GM23248 (cell line): ENCODE measurements around the gene C11orf16. TPM values are rescaled to one million over a fixed set of nuclear protein-coding genes. Genes with fewer than 3 reads are reported as not detected.
A peak's percentile ranks its signal among the peaks of the same experiment; 100 is the strongest.

Experiments used
- DNase-seq: peaks from one replicate; pipeline ENCODE4 v3.0.0-alpha.2; 2015
- H2AFZ ChIP-seq: fragments of 200-600 bp; sonication (generic); 2 replicates; pipeline ENCODE4 v1.6.1; 2016; ENCODE audit warnings: antibody characterized with exemption
- H3F3A ChIP-seq: fragments of 200-600 bp; sonication (generic); 2 replicates; pipeline ENCODE4 v1.6.1; 2016; ENCODE audit warnings: mild to moderate bottlenecking, antibody characterized with exemption, mixed run types; ENCODE audit not compliant: insufficient read depth
- H3K27ac ChIP-seq: fragments of 200-600 bp; sonication (generic); 2 replicates; pipeline ENCODE4 v1.5.1; 2016; ENCODE audit warnings: mild to moderate bottlenecking
- H3K27me3 ChIP-seq: fragments of 200-600 bp; sonication (generic); replicated peaks from 2 replicates; pipeline ENCODE4 v1.6.1; 2016; ENCODE audit warnings: mild to moderate bottlenecking; ENCODE audit not compliant: insufficient read depth
- H3K36me3 ChIP-seq: fragments of 200-600 bp; sonication (generic); 2 replicates; pipeline ENCODE4 v1.6.1; 2016; ENCODE audit warnings: low read depth, mild to moderate bottlenecking
- H3K4me1 ChIP-seq: fragments of 200-600 bp; sonication (generic); 2 replicates; pipeline ENCODE4 v1.6.1; 2016; ENCODE audit warnings: mild to moderate bottlenecking; ENCODE audit not compliant: insufficient read depth
- H3K4me2 ChIP-seq: fragments of 200-600 bp; sonication (generic); one replicate; pipeline ENCODE4 v1.6.1; 2016; ENCODE audit warnings: mild to moderate bottlenecking; ENCODE audit not compliant: unreplicated experiment
- H3K4me3 ChIP-seq: fragments of 200-600 bp; sonication (generic); 2 replicates; pipeline ENCODE4 v1.5.1; 2016; ENCODE audit warnings: mild to moderate bottlenecking
- H3K79me2 ChIP-seq: fragments of 200-600 bp; sonication (generic); 2 replicates; pipeline ENCODE4 v1.6.1; 2016; ENCODE audit warnings: mild to moderate bottlenecking; ENCODE audit not compliant: insufficient read depth
- H3K9ac ChIP-seq: fragments of 200-600 bp; sonication (generic); 2 replicates; pipeline ENCODE4 v1.6.1; 2016; ENCODE audit warnings: mild to moderate bottlenecking
- H3K9me2 ChIP-seq: fragments of 200-600 bp; sonication (generic); 2 replicates; pipeline ENCODE4 v1.6.1; 2016; ENCODE audit warnings: mixed run types, mild to moderate bottlenecking, moderate library complexity; ENCODE audit not compliant: insufficient read depth
- H3K9me3 ChIP-seq: fragments of 200-600 bp; sonication (generic); one replicate; pipeline ENCODE4 v1.6.1; 2017; ENCODE audit warnings: low read depth
- H4K20me1 ChIP-seq: fragments of 200-600 bp; sonication (generic); 2 replicates; pipeline ENCODE4 v1.6.0; 2016; ENCODE audit not compliant: insufficient read depth
- EZH2 ChIP-seq: fragments of 200-600 bp; sonication (generic); IDR thresholded peaks from 2 replicates; pipeline ENCODE4 v1.6.1; 2018; ENCODE audit warnings: antibody characterized with exemption, mild to moderate bottlenecking; ENCODE audit not compliant: insufficient read depth, poor library complexity, severe bottlenecking
- EZH2phosphoT487 ChIP-seq: fragments of 200-600 bp; sonication (generic); IDR thresholded peaks from 2 replicates; pipeline ENCODE4 v1.6.1; 2018; ENCODE audit warnings: antibody characterized with exemption, moderate library complexity, mild to moderate bottlenecking, low read depth; ENCODE audit not compliant: insufficient read depth
- WGBS, 2 experiments: methylation state at CpG; one replicate each; pipeline ENCODE4 v1.1.6; 2015 to 2017; ENCODE audit warnings: low lambda C conversion rate in 2 of 2, low coverage in 1 of 2; ENCODE audit errors: missing lambda C conversion rate in 2 of 2; 5-methylcytosine and 5-hydroxymethylcytosine counted together
- in situ Hi-C: fragments of 300-500 bp; cut with MboI; formaldehyde crosslinking; loops from 2 replicates; pipeline ENCODE4 v1.15.0; 2020
- polyA plus RNA-seq: library from polyadenylated mRNA; unstranded; fragments of >200 nt; fragmentation: Nextera tagmentation; extraction: Ambion mirVana; gene quantifications from 2 replicates; pipeline ENCODE4 v1.2.1, GENCODE V29; 2016
- small RNA-seq: library from RNA; depleted of rRNA; stranded (forward); fragments of <200 nt; gene quantifications from one replicate; pipeline ENCODE3, GENCODE V24; 2014; ENCODE audit warnings: low read depth, low replicate concordance
- total RNA-seq: library from RNA; depleted of rRNA; stranded (reverse); fragments of >200 nt; shearing (Covaris generic); gene quantifications from 2 replicates; pipeline ENCODE4 v1.2.3, GENCODE V29; 2014; rRNA removed

The C11orf16 gene
- total and polyA plus RNA-seq, 2 experiments from 2014 or later, result not detected

DNA sequence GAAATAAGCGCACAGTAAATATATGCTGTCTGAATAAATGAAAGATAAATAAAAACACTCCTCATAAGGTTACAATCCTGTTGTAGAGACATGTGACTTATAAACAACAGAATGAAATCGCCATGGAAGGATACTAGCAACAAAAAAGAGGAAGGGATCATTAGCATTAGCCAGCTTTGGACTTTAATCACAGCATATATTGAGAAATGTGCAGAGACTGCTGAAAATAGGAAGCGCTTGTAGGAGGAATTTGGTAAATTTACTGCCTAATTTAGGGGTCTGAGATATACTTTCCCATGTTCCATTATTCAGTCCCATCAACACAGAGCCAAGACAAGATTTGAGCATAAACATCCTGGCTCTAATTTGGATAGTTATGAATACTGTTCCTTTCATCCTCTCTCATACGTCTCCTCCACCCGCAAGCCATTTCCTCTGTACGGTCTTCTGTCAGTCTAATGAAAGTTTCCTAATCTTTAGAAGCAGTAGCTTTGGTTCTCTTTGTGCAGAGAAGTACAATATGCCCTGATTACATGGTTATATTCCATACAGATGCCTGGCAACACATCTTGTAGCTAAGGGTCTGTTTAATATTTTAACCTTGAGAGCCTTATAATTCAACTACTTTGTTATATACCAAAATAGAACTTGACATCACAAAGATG, 58.9 kb downstream of the C11orf16 start:
- Histone ChIP-seq H3K9me2 (no peaks in the 10 kb centered on the region), H4K20me1 (no peaks in the 10 kb centered on the region), H2AFZ (no peak overlapping the region), H3K4me3 (no peak overlapping the region), H3K27ac (no peak overlapping the region), H3K9ac (no peak overlapping the region), H3F3A (peaks cover 24% of the 10 kb centered on the region), H3K79me2 (peaks cover 14% of the 10 kb centered on the region), H3K36me3 (no peaks in the 10 kb centered on the region), H3K9me3 (no peaks in the 10 kb centered on the region), H3K4me1 (peaks cover 20% of the 10 kb centered on the region), H3K27me3 (no peaks in the 10 kb centered on the region), H3K4me2 (no peak overlapping the region)
- in situ Hi-C loops, result no loop called here
- TF ChIP-seq EZH2phosphoT487 (no peak), EZH2 (no peak)
- 88 to 89% methylated on average over 6 of the region's 6 CpGs for WGBS, 2 experiments
- DNase-seq, result no peak

DNA sequence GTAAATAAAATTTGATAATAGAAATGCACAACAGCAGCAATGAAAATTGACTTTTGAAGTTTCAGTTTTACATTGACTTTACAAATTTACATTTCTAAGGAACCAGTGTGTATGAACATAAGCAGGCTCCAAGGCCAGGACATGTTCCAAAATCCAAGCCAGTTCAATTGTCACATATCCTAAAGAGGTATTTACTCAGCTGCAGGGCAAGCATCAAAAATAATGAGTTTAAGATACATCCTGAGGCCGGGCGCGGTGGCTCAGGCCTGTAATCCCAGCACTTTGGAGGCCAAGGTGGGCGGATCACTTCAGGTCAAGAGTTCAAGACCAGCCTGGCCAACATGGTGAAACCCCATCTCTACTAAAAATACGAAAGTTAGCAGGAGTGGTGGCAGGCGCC, 60.8 kb downstream of the C11orf16 start:
- in situ Hi-C loops, result no loop called here
- 63 to 64% methylated on average over 6 of the region's 6 CpGs for whole genome bisulfite sequencing, 2 experiments
- Histone ChIP-seq H3K79me2 (peaks cover 16% of the 10 kb centered on the region), H3K9me2 (no peaks in the 10 kb centered on the region), H3K4me3 (peak overlapping the region; percentile 79), H3F3A (peaks cover 39% of the 10 kb centered on the region), H3K4me2 (peak overlapping the region; percentile 96), H3K27me3 (no peaks in the 10 kb centered on the region), H3K9ac (peak overlapping the region; percentile 80), H3K36me3 (no peaks in the 10 kb centered on the region), H4K20me1 (no peaks in the 10 kb centered on the region), H3K27ac (peak overlapping the region; percentile 85), H3K9me3 (no peaks in the 10 kb centered on the region), H3K4me1 (peaks cover 38% of the 10 kb centered on the region), H2AFZ (peak overlapping the region; percentile 87)
- TF ChIP-seq EZH2phosphoT487, result no peak
- DNase-seq, result peak; percentile 13

DNA sequence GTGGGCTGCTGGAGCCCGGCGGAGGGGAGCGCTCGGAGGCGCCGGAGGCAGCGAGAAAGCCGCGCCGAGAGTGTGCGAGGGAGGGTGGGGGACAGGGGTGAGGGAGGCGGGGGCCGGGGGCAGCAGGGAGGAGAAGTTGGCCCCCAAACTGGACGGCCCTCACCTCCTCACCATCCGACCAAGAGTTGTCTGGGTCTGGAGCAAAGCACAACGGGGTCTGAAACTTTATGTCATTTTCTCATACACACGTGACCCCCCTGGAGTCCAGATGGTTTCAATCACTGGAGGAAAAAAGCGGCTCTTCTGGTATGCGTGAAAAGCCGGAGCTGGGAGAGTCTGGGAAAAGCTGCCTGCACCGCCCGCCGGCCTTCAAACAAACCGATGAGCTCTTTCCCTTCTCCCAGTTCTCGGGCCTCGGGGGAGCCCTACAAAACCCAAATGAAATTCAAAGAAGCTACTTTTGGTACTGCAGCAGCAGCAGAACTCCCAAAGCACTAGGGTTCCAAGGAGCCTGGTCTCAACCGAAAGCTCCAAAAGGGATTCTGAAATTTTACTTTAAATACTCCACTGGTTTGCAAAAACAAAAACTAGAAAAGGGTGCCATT, 61.5 kb downstream of the C11orf16 start:
- Histone ChIP-seq H3K27me3 (no peaks in the 10 kb centered on the region), H3K36me3 (no peaks in the 10 kb centered on the region), H3K4me1 (peaks cover 45% of the 10 kb centered on the region), H3K79me2 (peaks cover 23% of the 10 kb centered on the region), H2AFZ (peak overlapping the region; percentile 87), H3K9me3 (no peaks in the 10 kb centered on the region), H3F3A (peaks cover 39% of the 10 kb centered on the region), H3K4me3 (peak overlapping the region; percentile 79), H3K4me2 (peak overlapping the region; percentile 96), H3K9me2 (no peaks in the 10 kb centered on the region), H3K27ac (peak overlapping the region; percentile 85), H3K9ac (peak overlapping the region; percentile 80), H4K20me1 (no peaks in the 10 kb centered on the region)
- no peak for TF ChIP-seq EZH2phosphoT487
- TF ChIP-seq EZH2, result no peak
- WGBS, 2 experiments, result 0 to 2% methylated on average over 14 to 27 of the region's 27 CpGs
- in situ Hi-C loops, result no loop called here
- DNase-seq, result peak; percentile 95

DNA sequence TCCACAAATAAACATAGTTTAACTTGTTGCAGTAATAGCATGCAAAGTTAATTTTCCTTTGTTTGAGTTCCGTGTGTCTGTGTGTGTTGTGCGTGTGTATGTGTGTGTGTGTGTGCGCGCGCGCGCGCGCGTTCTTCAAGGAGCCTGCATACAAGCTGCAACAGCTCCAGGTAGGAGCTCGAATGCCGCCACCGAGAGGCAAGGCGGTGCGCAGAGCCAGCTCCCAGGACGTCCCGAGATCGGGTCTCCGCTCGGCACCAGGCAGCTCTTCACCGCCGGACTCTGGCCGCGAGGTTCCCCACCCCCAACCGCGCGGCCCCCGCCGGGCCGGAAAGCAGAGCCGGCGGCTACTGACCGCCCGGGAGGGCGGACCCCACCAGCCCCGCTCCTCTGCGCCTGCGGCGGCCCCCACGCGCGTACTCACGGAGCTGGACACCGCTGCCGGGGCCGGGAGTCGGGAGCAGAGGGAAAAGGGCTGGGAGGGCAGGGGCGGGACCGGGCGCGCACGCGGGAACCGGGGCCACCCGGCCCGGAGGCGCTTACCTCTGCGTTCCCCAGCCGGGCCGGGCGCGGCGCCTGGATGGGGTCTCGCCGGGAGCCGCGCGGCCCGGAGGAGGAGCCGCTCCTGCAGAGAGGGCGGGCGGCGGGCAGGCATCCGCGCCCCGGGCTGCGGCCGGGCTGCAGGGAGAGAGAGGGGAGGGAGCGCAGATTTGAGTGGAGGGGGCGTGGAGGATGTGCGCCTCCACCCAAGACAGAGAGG, 62.2 kb downstream of the C11orf16 start:
- Histone ChIP-seq H3K9me3 (no peaks in the 10 kb centered on the region), H3K27ac (peak overlapping the region; percentile 85), H3K4me3 (peak overlapping the region; percentile 79), H3K27me3 (no peaks in the 10 kb centered on the region), H3K79me2 (peaks cover 29% of the 10 kb centered on the region), H4K20me1 (no peaks in the 10 kb centered on the region), H3K4me1 (peaks cover 45% of the 10 kb centered on the region), H3K36me3 (no peaks in the 10 kb centered on the region), H3K9ac (peak overlapping the region; percentile 80), H3F3A (peaks cover 39% of the 10 kb centered on the region), H3K9me2 (no peaks in the 10 kb centered on the region), H2AFZ (peak overlapping the region; percentile 87), H3K4me2 (peak overlapping the region; percentile 96)
- TF ChIP-seq EZH2phosphoT487 (no peak), EZH2 (no peak)
- 0 to 1% methylated on average over 33 to 57 of the region's 81 CpGs for WGBS, 2 experiments
- DNase-seq, result peak; percentile 70
- in situ Hi-C loops, result no loop called here

Small RNA genes lying within 50 kb of the gene (small RNA-seq; reads per million reads assigned to genes)
- gene RF00019, result not detected

Other genes starting within 250 kb of the C11orf16 start
- 49.6 and 58.4 TPM in 2 replicates for gene AKIP1, start 21.8 kb downstream of the C11orf16 start, total RNA-seq
- gene AKIP1, start 21.8 kb downstream of the C11orf16 start, polyA plus RNA-seq, result 41.1 and 42.8 TPM in 2 replicates
- not detected in 2 replicates for gene ASCL3, start 10.1 kb upstream of the C11orf16 start, total RNA-seq
- not detected in 2 replicates for gene ASCL3, start 10.1 kb upstream of the C11orf16 start, polyA plus RNA-seq
- 76.6 and 83.4 TPM in 2 replicates for gene TMEM9B, start 31.5 kb upstream of the C11orf16 start, total RNA-seq
- 98.9 and 99.6 TPM in 2 replicates for gene TMEM9B, start 31.5 kb upstream of the C11orf16 start, polyA plus RNA-seq
- gene NRIP3, start 71.1 kb upstream of the C11orf16 start, total RNA-seq, result 10.8 and 12.0 TPM in 2 replicates
- gene NRIP3, start 71.1 kb upstream of the C11orf16 start, polyA plus RNA-seq, result 4.8 and 6.2 TPM in 2 replicates
- gene SCUBE2, start 158.7 kb upstream of the C11orf16 start, total RNA-seq, result 3.5 and 10.7 TPM in 2 replicates
- 0.67 and 1.3 TPM in 2 replicates for gene SCUBE2, start 158.7 kb upstream of the C11orf16 start, polyA plus RNA-seq